Measurements from ENCODE around the gene MPZL1.

Gene MPZL1

GRCh38 chr1:167693425-167694045 lies 28.2 kb upstream of the MPZL1 start:
- no peak for DNase-seq (ENCODE audit: low read depth)
- TF ChIP-seq CTCF (conservative IDR thresholded peaks at IDR 0.05; ENCODE audit: control insufficient read depth, insufficient read depth, low read depth, low read length): no peak
- H3K4me3 ChIP-seq (ENCODE audit: control insufficient read depth, low read depth, low read length): no peak overlapping the region

GRCh38 chr1:167694691-167695090 lies 27.1 kb upstream of the MPZL1 start:
- no peak overlapping the region for H3K4me3 ChIP-seq (ENCODE audit: control insufficient read depth, low read depth, low read length)
- TF ChIP-seq CTCF (conservative IDR thresholded peaks at IDR 0.05; ENCODE audit: control insufficient read depth, insufficient read depth, low read depth, low read length): no peak
- DNase-seq (ENCODE audit: low read depth): no peak

- no peak for TF ChIP-seq CTCF (conservative IDR thresholded peaks at IDR 0.05; ENCODE audit: control insufficient read depth, insufficient read depth, low read depth, low read length)
- H3K4me3 ChIP-seq (ENCODE audit: control insufficient read depth, low read depth, low read length): no peak overlapping the region
Measured at GRCh38 chr1:167695147-167695546, 26.6 kb upstream of the MPZL1 start.

GRCh38 chr1:167695756-167696561 lies 25.8 kb upstream of the MPZL1 start:
- TF ChIP-seq CTCF (conservative IDR thresholded peaks at IDR 0.05; ENCODE audit: control insufficient read depth, insufficient read depth, low read depth, low read length): no peak
- H3K4me3 ChIP-seq (ENCODE audit: control insufficient read depth, low read depth, low read length): no peak overlapping the region
- DNase-seq (ENCODE audit: low read depth): no peak

More at GRCh38 chr1:167695147-167695546, 26.6 kb upstream of the MPZL1 start:
- no peak for DNase-seq (ENCODE audit: low read depth)

GRCh38 chr1:167697667-167698141 lies 24.1 kb upstream of the MPZL1 start:
- no peak overlapping the region for H3K4me3 ChIP-seq (ENCODE audit: control insufficient read depth, low read depth, low read length)
- DNase-seq (ENCODE audit: low read depth): no peak
- no peak for TF ChIP-seq CTCF (conservative IDR thresholded peaks at IDR 0.05; ENCODE audit: control insufficient read depth, insufficient read depth, low read depth, low read length)

GRCh38 chr1:167698313-167698712 lies 23.5 kb upstream of the MPZL1 start:
- TF ChIP-seq CTCF (conservative IDR thresholded peaks at IDR 0.05; ENCODE audit: control insufficient read depth, insufficient read depth, low read depth, low read length): no peak
- no peak for DNase-seq (ENCODE audit: low read depth)

More at GRCh38 chr1:167698313-167698712, 23.5 kb upstream of the MPZL1 start:
- H3K4me3 ChIP-seq (ENCODE audit: control insufficient read depth, low read depth, low read length): no peak overlapping the region

Data from fibroblast of mammary gland (primary cell).